K562 (cell line): ENCODE measurements around the gene DCTN2. TPM values are rescaled to one million over a fixed set of nuclear protein-coding genes. Genes with fewer than 3 reads are reported as not detected.

Experiments
- CBFB ChIP-seq: sonication (generic); formaldehyde crosslinking; IDR thresholded peaks from 2 replicates; pipeline ENCODE4 v1.4.0; 2020; ENCODE audit warnings: mild to moderate bottlenecking, missing genetic modification reagents
- CEBPB ChIP-seq: fragments of 450-650 bp; IDR thresholded peaks from 2 replicates; pipeline ENCODE4 v1.6.1; 2016; ENCODE audit warnings: missing genetic modification characterization, missing compliant biosample characterization
- ETV6 ChIP-seq, 3 experiments: fragments of 150-350 bp in 1 of 3; sonication (generic) in 1 of 3; formaldehyde crosslinking in 1 of 3; IDR thresholded peaks; 2 replicates each; pipeline versions ENCODE4 v1.6.1 to v1.8.0; 2014 to 2022; ENCODE audit warnings: borderline replicate concordance in 2 of 3, low read depth in 2 of 3, antibody characterized with exemption in 1 of 3, low read length in 1 of 3, mild to moderate bottlenecking in 1 of 3, missing genetic modification reagents in 1 of 3
- HDAC3 ChIP-seq: fragments of 450-650 bp; IDR thresholded peaks from 2 replicates; pipeline ENCODE4 v1.6.1; 2018; ENCODE audit warnings: borderline replicate concordance, mild to moderate bottlenecking, moderate library complexity; ENCODE audit not compliant: partially characterized antibody
- HNRNPLL ChIP-seq: fragments of 200-400 bp; formaldehyde crosslinking; IDR thresholded peaks from 2 replicates; pipeline ENCODE4 v1.6.1; 2017; ENCODE audit warnings: low read length, low read depth, mild to moderate bottlenecking; ENCODE audit not compliant: poor library complexity, severe bottlenecking
- KLF1 ChIP-seq: fragments of 450-650 bp; IDR thresholded peaks from 2 replicates; pipeline ENCODE4 v1.6.1; 2016; ENCODE audit warnings: missing genetic modification characterization, missing compliant biosample characterization
- LARP7 ChIP-seq: fragments of 450-650 bp; IDR thresholded peaks from 2 replicates; pipeline ENCODE4 v1.6.1; 2016
- MYC ChIP-seq, 2 experiments: fragments of 250-450 bp in 1 of 2; sonication (Bioruptor Pico) in 1 of 2; IDR thresholded peaks; 2 replicates each; pipeline versions ENCODE4 v1.5.1 to v1.6.1; 2012 to 2021; ENCODE audit warnings: low read depth in 2 of 2, borderline replicate concordance in 1 of 2, improper control_type of control experiment in 1 of 2, low read length in 1 of 2, mild to moderate bottlenecking in 1 of 2, moderate library complexity in 1 of 2
- PML ChIP-seq: IDR thresholded peaks from 2 replicates; pipeline ENCODE4 v1.6.1; 2012; ENCODE audit warnings: low read length, inconsistent platforms
- U2AF1 ChIP-seq: fragments of 200-400 bp; formaldehyde crosslinking; optimal IDR thresholded peaks from 2 replicates; pipeline ENCODE3; 2017; ENCODE audit warnings: mild to moderate bottlenecking, low read depth, low read length, moderate library complexity
- ZBED1 ChIP-seq: IDR thresholded peaks from 2 replicates; pipeline ENCODE4 v1.6.1; 2014
- ZFP36 ChIP-seq: fragments of 150-350 bp; IDR thresholded peaks from 2 replicates; pipeline ENCODE4 v1.6.1; 2018; ENCODE audit warnings: low read length, low read depth; ENCODE audit not compliant: partially characterized antibody
- ZFPM2 ChIP-seq: fragments of 250-450 bp; sonication (Bioruptor Pico); IDR thresholded peaks from 2 replicates; pipeline ENCODE4 v1.5.1; 2022; ENCODE audit warnings: mild to moderate bottlenecking
- ZNF121 ChIP-seq: sonication (generic); formaldehyde crosslinking; conservative IDR thresholded peaks from 2 replicates; pipeline ENCODE4 v1.8.0; 2022; ENCODE audit warnings: missing genetic modification reagents
- ZNF3 ChIP-seq: fragments of 250-450 bp; sonication (Bioruptor Pico); IDR thresholded peaks from 2 replicates; pipeline ENCODE4 v1.5.0; 2021; ENCODE audit warnings: mild to moderate bottlenecking, moderate library complexity
- ZNF324 ChIP-seq: fragments of 250-450 bp; sonication (Bioruptor Pico); IDR thresholded peaks from 2 replicates; pipeline ENCODE4 v1.4.0; 2020; ENCODE audit warnings: mild to moderate bottlenecking
- ZNF384 ChIP-seq: IDR thresholded peaks from 2 replicates; pipeline ENCODE4 v1.6.1; 2012; ENCODE audit warnings: low read depth, low read length, improper control_type of control experiment
- ZNF780A ChIP-seq: fragments of 250-450 bp; sonication (Bioruptor Pico); IDR thresholded peaks from 2 replicates; pipeline ENCODE4 v1.5.0; 2021; ENCODE audit warnings: mild to moderate bottlenecking
- polyA plus RNA-seq, 8 experiments: library from polyadenylated mRNA; depleted of rRNA in 4 of 8; stranded (reverse) in 5 of 8; unstranded in 3 of 8; fragments of >200 nt; fragmentation: Nextera tagmentation in 2 of 8; fragmentation: Illumina TruSeq in 1 of 8; extraction: Ambion mirVana in 2 of 8; extraction: Trizol in 1 of 8; gene quantifications; 2 replicates each; pipeline versions ENCODE4 v1.2.1 to v1.2.3, GENCODE V29; 2011 to 2014; ENCODE audit warnings: inconsistent platforms in 1 of 8, missing spikeins in 1 of 8
- total RNA-seq, 7 experiments: library from RNA; depleted of rRNA in 6 of 7; stranded (reverse); fragments of >200 nt in 6 of 7; fragmentation: Illumina TruSeq in 2 of 7; extraction: Trizol in 2 of 7; gene quantifications; 2 replicates each; pipeline versions ENCODE4 v1.2.1 to v1.2.3, GENCODE V29; 2011 to 2021; ENCODE audit warnings: low replicate concordance in 1 of 7
- TF ChIP-seq, protein P1 (sequence below): fragments of 450-650 bp; formaldehyde crosslinking; IDR thresholded peaks from 2 replicates; pipeline ENCODE4 v1.4.0; 2020; ENCODE audit warnings: mild to moderate bottlenecking, moderate library complexity
- TF ChIP-seq, protein P2 (sequence below): fragments of 150-350 bp; conservative IDR thresholded peaks from 2 replicates; pipeline ENCODE4 v1.6.1; 2014; ENCODE audit warnings: low read length
- TF ChIP-seq, protein P3 (sequence below): fragments of 450-650 bp; IDR thresholded peaks from 2 replicates; pipeline ENCODE4 v1.6.1; 2018; ENCODE audit not compliant: partially characterized antibody

Gene DCTN2
- total and polyA plus RNA-seq, 9 of the 15 experiments (the other 6 are each of a cell fraction or from before 2014, with no cell fraction given): 43.6 to 270 (median 125) TPM

DNA sequence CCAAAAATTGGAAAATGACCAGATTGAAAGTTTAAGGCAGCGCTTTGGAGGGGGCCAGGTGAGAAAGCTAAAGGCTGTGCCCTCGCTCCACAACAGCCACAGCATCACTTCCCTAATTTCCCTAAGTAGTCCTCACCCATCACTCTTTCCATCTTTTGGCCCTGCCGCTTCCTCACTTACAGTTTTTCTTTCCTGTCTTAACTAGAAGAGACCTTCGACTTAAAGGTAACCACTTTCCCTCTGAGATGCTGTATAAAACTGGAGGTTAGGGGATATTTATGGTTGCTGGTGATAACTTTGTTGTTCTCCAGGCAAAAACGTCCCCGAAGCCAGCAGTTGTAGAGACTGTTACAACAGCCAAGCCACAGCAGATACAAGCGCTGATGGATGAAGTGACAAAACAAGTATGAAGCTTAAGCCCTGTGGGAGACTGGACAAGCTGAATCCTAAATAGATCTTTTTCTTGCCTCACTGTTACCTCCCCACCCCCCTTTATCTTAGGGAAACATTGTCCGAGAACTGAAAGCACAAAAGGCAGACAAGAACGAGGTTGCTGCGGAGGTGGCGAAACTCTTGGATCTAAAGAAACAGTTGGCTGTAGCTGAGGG, 31.0 kb downstream of the DCTN2 start (continued):
- TF ChIP-seq, protein P1, sequence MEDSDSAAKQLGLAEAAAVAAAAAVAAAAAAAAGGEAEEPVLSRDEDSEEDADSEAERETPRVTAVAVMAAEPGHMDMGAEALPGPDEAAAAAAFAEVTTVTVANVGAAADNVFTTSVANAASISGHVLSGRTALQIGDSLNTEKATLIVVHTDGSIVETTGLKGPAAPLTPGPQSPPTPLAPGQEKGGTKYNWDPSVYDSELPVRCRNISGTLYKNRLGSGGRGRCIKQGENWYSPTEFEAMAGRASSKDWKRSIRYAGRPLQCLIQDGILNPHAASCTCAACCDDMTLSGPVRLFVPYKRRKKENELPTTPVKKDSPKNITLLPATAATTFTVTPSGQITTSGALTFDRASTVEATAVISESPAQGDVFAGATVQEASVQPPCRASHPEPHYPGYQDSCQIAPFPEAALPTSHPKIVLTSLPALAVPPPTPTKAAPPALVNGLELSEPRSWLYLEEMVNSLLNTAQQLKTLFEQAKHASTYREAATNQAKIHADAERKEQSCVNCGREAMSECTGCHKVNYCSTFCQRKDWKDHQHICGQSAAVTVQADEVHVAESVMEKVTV (CRISPR knock-in tag): peak; percentile 50
- TF ChIP-seq ZNF121 (CRISPR knock-in tag) (no peak), LARP7 (no peak), ETV6 (IDR thresholded peaks at IDR 0.05; ENCODE audit: borderline replicate concordance in 1 of 2, low read depth in 2 of 2, low read length in 1 of 2) (0 out of 4 replicates have a peak, but pooled peaks of 1 of the 2 experiments have one; percentile 16), ETV6 (CRISPR knock-in tag; IDR thresholded peaks at IDR 0.05; ENCODE audit: borderline replicate concordance) (no peak), PML (peak; percentile 73), ZNF384 (no peak), MYC (IDR thresholded peaks at IDR 0.05; ENCODE audit: low read depth, low read length) (no peak), MYC (CRISPR knock-in tag; IDR thresholded peaks at IDR 0.05; ENCODE audit: borderline replicate concordance, low read depth) (no peak), KLF1 (no peak), ZFP36 (peak; percentile 19), CEBPB (no peak), HDAC3 (peak; percentile 11), ZNF324 (CRISPR knock-in tag) (no peak), ZNF780A (CRISPR knock-in tag) (peak; percentile 53; the same call in 1 of the 2 replicates), ZNF3 (CRISPR knock-in tag) (peak; percentile 79), ZBED1 (no peak), CBFB (CRISPR knock-in tag) (no peak), U2AF1 (no peak), HNRNPLL (no peak), ZFPM2 (CRISPR knock-in tag) (no peak)
- TF ChIP-seq, protein P2, sequence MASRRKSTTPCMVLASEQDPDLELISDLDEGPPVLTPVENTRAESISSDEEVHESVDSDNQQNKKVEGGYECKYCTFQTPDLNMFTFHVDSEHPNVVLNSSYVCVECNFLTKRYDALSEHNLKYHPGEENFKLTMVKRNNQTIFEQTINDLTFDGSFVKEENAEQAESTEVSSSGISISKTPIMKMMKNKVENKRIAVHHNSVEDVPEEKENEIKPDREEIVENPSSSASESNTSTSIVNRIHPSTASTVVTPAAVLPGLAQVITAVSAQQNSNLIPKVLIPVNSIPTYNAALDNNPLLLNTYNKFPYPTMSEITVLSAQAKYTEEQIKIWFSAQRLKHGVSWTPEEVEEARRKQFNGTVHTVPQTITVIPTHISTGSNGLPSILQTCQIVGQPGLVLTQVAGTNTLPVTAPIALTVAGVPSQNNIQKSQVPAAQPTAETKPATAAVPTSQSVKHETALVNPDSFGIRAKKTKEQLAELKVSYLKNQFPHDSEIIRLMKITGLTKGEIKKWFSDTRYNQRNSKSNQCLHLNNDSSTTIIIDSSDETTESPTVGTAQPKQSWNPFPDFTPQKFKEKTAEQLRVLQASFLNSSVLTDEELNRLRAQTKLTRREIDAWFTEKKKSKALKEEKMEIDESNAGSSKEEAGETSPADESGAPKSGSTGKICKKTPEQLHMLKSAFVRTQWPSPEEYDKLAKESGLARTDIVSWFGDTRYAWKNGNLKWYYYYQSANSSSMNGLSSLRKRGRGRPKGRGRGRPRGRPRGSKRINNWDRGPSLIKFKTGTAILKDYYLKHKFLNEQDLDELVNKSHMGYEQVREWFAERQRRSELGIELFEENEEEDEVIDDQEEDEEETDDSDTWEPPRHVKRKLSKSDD: no peak
- TF ChIP-seq, protein P3, sequence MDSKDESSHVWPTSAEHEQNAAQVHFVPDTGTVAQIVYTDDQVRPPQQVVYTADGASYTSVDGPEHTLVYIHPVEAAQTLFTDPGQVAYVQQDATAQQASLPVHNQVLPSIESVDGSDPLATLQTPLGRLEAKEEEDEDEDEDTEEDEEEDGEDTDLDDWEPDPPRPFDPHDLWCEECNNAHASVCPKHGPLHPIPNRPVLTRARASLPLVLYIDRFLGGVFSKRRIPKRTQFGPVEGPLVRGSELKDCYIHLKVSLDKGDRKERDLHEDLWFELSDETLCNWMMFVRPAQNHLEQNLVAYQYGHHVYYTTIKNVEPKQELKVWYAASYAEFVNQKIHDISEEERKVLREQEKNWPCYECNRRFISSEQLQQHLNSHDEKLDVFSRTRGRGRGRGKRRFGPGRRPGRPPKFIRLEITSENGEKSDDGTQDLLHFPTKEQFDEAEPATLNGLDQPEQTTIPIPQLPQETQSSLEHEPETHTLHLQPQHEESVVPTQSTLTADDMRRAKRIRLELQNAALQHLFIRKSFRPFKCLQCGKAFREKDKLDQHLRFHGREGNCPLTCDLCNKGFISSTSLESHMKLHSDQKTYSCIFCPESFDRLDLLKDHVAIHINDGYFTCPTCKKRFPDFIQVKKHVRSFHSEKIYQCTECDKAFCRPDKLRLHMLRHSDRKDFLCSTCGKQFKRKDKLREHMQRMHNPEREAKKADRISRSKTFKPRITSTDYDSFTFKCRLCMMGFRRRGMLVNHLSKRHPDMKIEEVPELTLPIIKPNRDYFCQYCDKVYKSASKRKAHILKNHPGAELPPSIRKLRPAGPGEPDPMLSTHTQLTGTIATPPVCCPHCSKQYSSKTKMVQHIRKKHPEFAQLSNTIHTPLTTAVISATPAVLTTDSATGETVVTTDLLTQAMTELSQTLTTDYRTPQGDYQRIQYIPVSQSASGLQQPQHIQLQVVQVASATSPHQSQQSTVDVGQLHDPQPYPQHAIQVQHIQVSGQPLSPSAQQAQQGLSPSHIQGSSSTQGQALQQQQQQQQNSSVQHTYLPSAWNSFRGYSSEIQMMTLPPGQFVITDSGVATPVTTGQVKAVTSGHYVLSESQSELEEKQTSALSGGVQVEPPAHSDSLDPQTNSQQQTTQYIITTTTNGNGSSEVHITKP: no peak
